Mesenteric fat pad (tissue), 1 donor: Measurements from ENCODE around the gene APOC3. TPM values are rescaled to one million over a fixed set of nuclear protein-coding genes. Genes with fewer than 3 reads are reported as not detected.
A peak's percentile ranks its signal among the peaks of the same experiment; 100 is the strongest.

Experiments used
- DNase-seq: peaks from one replicate; pipeline ENCODE4 v3.0.0-alpha.2; 2020; ENCODE audit warnings: low spot score
- total RNA-seq: library from RNA; stranded (reverse); fragmentation: NEBNext Ultra II Directional; extraction: Animal tissue kit (Norgen Biotek cat#: 25700); gene quantifications from one replicate; pipeline ENCODE4 v1.2.1, GENCODE V29; 2021
- donor health status: DM: yes; HTN: yes; CAD: no.

The APOC3 gene
- total RNA-seq, 1 donor from 2014 or later = 2.2 TPM

- DNase-seq = no peak
Measured at GRCh38 chr11:116804001-116804400, 25.7 kb upstream of the APOC3 start.

DNA sequence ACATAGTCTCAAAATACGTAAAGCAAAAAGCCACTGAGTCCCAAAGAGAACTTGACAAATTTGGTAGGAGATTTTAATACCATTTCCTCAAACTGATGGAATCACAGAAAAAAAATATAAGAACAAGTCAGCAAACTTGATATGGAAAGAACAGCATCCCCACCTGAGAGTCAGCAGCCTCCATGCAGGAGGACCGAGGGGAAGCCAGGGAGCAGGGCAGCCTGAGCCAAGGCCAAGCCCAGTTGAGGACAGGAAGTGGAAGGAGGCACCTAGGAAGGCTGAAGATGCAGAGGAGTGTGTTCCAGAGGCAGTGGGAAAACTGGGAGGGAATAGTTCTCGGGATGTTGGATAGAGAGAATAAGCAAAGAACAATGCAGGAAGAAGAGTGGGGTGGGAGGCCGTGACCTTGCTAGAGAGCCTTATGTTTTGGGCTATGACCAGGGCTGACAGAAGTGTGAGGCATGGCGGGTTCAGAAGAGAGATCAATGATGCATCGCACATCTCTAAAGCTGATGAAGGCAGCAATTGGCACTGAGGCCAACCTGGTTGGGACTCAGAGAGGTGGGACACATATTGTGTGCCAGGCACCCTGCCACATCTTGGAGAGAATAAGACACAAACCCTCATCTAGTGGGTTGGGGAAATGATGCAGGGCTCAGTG lies 22.0 kb upstream of the APOC3 start:
- no peak for DNase-seq

DNA sequence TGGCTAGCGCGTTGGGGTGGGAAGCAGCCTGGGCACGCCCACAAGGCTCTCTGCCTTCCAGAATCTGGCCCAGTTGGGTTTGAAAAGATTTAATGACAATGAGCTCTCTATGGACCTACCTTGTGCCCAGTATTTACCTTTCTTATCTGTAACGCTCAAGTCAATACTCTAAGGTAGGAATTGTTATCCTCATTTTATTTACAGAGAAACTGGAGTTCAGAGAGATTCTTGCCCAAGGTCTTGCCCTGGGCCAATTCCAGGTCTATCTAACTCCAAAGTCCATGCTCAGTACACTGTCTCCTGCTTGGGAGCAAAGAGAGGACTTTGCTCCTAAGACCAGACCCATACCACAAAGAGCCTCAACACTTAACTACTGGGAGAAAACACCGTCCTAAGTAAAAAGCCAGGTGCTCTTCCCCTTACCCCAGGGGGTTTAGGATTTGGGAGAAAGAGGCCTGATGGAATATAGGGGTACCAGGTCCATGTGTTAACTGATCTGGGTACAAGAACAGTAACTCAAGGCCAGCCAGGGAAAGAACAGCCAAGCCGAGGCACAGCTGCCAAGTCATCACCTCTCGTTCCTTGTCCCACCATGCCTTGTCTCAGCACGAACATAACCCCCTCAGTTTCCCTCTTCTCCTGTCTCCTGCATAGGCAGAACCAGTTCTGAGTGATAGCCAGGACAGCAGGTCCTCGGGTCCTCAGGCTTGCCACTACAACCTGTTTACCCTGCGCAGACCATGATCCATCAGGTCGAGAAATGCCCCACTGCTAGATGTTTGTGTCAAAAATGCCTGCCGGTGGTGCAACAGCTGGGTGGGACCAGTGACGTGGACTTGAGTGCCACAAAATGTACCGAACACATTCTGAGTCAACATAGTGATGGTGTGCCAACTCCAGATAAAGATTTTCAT lies 21.2 kb upstream of the APOC3 start:
- no peak for DNase-seq

GRCh38 chr11:116811194-116811593 lies 18.5 kb upstream of the APOC3 start:
- DNase-seq = no peak

DNA sequence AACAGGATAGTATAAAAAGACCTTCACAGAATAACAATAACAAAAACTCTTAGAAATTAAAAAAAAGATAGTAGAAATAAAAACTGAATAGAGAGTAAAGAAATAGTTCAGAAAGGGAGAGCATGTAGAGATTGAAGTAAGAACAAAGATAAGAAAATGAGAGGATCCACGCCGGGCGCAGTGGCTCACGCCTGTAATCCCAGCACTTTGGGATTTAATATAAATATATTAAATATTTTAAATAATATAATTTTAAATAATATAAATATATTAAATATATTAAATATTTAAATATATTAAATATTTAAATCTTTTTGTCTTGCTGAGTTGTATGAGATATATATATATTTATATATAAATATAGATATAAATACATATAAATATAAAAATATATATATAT lies 17.6 kb upstream of the APOC3 start:
- DNase-seq = no peak

DNA sequence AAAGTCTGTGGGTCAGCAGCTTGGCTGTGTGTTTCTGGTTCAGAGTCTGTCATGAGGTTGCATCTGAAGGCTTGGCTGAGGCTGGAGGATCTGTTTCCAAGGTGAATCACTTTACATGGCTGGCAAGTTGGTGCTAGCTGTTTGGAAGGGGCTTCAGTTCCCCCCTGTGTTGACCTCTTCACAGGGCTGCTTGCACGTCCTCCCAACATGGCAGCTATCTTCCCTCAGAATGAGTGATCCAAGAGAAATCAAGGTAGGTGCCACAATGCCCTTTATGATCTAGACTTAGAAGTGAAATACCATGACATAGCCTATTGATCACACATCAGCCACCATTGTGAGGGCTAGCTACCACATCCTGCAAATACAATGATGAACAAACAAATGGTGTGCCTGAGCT lies 16.5 kb upstream of the APOC3 start:
- no peak for DNase-seq

GRCh38 chr11:116813781-116814471 lies 15.8 kb upstream of the APOC3 start:
- no peak for DNase-seq

GRCh38 chr11:116814502-116814901 lies 15.2 kb upstream of the APOC3 start:
- DNase-seq = no peak

DNA sequence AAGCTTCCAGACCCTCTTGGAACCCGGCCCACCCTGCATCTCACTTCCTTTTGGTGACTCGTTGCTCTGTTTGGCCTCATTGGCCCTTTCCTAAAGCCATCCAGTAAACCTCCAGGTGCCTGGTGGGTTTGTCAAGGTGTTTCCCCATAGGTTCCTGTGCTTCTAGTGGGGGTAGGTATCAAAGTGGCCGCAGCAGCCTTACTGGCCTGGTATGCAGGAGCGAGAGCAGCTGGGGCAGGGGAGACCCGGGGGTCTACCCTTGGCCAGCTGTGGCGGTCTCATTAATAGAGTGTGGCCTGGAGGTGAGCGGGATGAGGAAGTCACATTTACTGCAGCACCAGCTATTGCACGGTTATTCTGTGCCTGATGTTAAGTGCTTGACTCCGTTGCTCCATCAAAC lies 10.7 kb upstream of the APOC3 start:
- DNase-seq = no peak

DNA sequence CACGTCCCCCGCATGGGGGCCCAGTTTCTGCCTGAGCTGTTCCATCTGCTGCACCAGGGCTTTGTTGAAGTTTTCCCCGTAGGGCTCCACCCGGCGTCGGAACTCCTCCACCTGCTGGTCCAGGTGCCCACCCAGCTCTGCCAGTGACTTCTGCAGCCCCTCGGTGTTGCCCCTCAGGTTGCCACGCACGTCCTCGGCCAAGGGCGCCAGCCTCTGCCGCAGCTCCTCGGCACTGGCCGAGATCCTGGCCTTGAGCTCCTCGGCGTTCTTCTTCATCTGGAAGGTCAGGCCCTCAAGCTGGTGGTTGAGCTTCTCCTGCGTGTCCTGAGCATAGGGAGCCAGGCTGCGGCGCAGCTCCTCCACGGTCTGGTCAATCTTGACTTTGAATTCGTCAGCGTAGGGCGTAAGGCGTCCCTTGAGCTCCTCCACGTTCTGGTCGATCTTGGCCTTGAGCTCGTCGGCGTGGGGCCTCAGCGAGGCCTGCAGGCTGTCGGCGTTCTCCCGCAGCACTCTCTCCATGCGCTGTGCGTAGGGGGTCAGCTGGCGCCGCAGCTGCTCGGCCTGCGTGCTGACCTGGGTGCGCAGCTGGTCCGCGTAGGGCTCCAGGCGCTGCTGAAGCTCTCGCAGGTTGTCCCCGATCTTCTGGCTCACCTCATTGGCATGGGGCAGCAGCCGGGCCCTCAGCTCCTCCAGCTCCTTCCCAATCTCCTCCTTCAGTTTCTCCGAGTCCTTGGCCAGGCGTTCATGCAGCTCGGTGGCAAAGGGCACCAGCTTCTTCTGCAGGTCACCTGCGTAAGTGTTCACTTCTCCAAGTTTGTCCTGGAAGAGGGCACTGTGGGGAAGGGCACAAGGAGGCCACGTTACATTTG lies 8.4 kb upstream of the APOC3 start:
- DNase-seq = no peak

GRCh38 chr11:116822575-116822974 lies 7.1 kb upstream of the APOC3 start:
- peak; percentile 81 for DNase-seq

- no peak for DNase-seq
Measured at GRCh38 chr11:116823031-116823843, 6.5 kb upstream of the APOC3 start, which contains the start of gene APOA4. TSS of gene APOA4 (minus strand) at chr11:116823304. CDS start at chr11:116823191, 113 bp downstream.

DNA sequence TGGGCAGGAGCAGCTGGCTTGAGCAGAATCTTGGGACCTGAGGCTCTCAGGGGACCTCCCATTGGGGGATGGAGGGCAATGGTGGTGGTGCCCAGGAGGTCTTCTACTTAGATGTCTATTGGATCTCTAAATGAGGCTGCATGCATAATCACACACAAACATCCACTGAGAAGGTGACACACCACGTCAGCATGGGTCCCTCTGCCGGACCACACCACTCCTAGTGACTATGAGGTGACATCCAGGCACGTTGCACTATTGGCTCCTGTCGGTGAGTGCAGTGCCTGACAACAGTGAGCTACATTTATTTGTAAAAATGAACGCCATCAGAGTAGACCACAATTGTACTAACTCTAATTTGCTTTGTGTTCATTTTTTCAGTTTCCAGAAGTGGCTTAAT lies 4.3 kb upstream of the APOC3 start:
- DNase-seq = no peak

DNA sequence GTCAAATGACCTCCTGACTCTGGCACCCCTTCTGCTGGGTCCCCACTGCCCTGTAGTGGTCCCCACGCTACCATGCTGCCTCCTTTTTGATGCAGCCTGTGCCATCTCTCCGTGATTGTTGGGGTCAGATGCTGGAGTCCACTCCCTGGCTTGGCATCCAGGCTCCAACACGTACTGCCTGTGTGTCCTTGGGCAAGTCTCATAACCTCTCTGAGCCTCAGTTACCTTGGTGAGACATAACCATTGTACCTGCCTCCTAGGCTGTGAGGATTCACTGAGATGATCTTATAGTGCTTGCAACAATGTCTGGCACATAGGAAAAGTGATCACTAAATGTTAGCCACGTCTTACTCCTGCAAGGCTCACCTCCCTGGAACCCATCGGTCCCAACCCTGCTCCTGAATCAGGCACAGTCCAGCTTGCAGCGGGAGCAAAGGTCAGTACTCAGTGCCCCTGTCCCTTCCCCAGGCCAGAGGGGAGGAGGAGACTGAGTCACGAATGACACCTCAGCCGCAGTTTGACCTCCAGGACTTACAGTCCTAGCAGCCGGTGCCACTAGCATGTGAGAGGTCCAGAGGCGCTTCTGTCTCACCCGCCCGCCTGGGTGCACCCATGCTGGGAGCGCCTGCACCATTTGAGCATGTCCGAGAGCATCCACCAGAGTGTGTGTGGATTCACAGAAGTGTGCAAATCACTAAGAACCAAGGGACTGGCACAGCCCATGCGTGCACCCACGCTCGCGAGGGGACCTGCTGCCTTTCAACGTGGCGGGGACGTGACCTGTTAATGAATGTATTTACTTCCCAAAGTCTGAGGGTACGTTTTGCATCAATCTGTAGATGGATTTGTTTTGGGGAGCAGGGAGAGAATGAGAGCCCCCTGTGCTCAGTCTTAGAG lies 3.6 kb upstream of the APOC3 start:
- no peak for DNase-seq

GRCh38 chr11:116826751-116827431 lies 2.8 kb upstream of the APOC3 start:
- no peak for DNase-seq

DNA sequence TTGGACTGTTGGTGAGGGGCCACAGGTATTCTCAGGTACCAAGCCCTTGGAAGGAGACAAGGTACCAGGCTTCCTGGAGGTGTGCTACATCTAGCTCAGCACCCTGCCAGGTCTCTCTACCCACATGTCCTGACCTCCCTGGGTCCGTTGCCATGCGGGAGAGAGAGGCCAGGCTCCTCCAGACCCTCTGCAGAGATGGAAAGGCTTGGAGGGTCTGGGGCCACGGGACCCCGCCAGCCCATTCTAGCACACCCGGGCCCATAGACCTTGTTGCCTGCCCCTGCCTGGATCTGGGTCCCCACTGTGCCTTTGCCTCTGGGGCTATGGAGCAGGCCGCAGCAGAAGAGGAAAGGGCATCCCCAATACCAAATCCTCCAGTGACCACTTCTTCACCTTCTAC lies 2.2 kb upstream of the APOC3 start:
- DNase-seq = no peak

GRCh38 chr11:116828632-116829524 lies 829 bp upstream of the APOC3 start:
- no peak for DNase-seq
